ENCODE data around the gene UBXN6.

The UBXN6 gene

GRCh38 chr19:4437103-4437502 is 20.5 kb downstream of the UBXN6 start:
- intact Hi-C loops (cut with DNase I; ENCODE audit: low total_unique reads): no loop called here
- no peaks in the 10 kb centered on the region for H3K27me3 ChIP-seq
- H3K4me3 ChIP-seq: no peak overlapping the region
- no peak overlapping the region for H3K27ac ChIP-seq
- H3K4me1 ChIP-seq: no peaks in the 10 kb centered on the region
- TF ChIP-seq CTCF (IDR thresholded peaks at IDR 0.05): no peak
- no peak for DNase-seq
- H3K9me3 ChIP-seq: no peaks in the 10 kb centered on the region
- H3K36me3 ChIP-seq: peaks cover 0 to 33% (median 15%) of the 10 kb centered on the region in 3 donors

GRCh38 chr19:4436231-4436630 is 21.4 kb downstream of the UBXN6 start:
- H3K9me3 ChIP-seq: no peaks in the 10 kb centered on the region
- intact Hi-C loops (cut with DNase I; ENCODE audit: low total_unique reads): no loop called here
- peaks cover 0 to 42% (median 18%) of the 10 kb centered on the region in 3 donors for H3K36me3 ChIP-seq
- no peak for DNase-seq
- H3K4me1 ChIP-seq: no peaks in the 10 kb centered on the region
- no peak overlapping the region for H3K4me3 ChIP-seq
- H3K27ac ChIP-seq: no peak overlapping the region
- H3K27me3 ChIP-seq: no peaks in the 10 kb centered on the region
- TF ChIP-seq CTCF (IDR thresholded peaks at IDR 0.05): no peak

- H3K9me3 ChIP-seq: no peaks in the 10 kb centered on the region
- TF ChIP-seq CTCF (IDR thresholded peaks at IDR 0.05): no peak
- peaks cover 0 to 54% (median 30%) of the 10 kb centered on the region in 3 donors for H3K36me3 ChIP-seq
- no peak overlapping the region for H3K4me3 ChIP-seq
- H3K4me1 ChIP-seq: no peaks in the 10 kb centered on the region
- intact Hi-C loops (cut with DNase I; ENCODE audit: low total_unique reads): no loop called here
- no peak overlapping the region for H3K27ac ChIP-seq
- no peak for DNase-seq
- no peaks in the 10 kb centered on the region for H3K27me3 ChIP-seq
Observed at GRCh38 chr19:4434391-4434790, 23.2 kb downstream of the UBXN6 start.

- no peak for TF ChIP-seq CTCF (IDR thresholded peaks at IDR 0.05)
- Histone ChIP-seq H3K36me3 (peaks cover 0 to 65% (median 36%) of the 10 kb centered on the region in 3 donors), H3K4me1 (no peaks in the 10 kb centered on the region), H3K4me3 (no peak overlapping the region), H3K27ac (no peak overlapping the region), H3K27me3 (no peaks in the 10 kb centered on the region), H3K9me3 (no peaks in the 10 kb centered on the region)
- intact Hi-C loops (cut with DNase I; ENCODE audit: low total_unique reads): no loop called here
- no peak for DNase-seq
Observed at GRCh38 chr19:4432918-4433506, 24.6 kb downstream of the UBXN6 start.

GRCh38 chr19:4431808-4432674 is 25.6 kb downstream of the UBXN6 start:
- no peak for TF ChIP-seq CTCF (IDR thresholded peaks at IDR 0.05)
- Histone ChIP-seq H3K27me3 (no peaks in the 10 kb centered on the region), H3K36me3 (peaks cover 0 to 65% (median 36%) of the 10 kb centered on the region in 3 donors), H3K27ac (no peak overlapping the region), H3K4me1 (no peaks in the 10 kb centered on the region), H3K4me3 (no peak overlapping the region), H3K9me3 (no peaks in the 10 kb centered on the region)
- DNase-seq: no peak
- intact Hi-C loops (cut with DNase I; ENCODE audit: low total_unique reads): no loop called here
